ENCODE results near the gene BICD1. TPM values are rescaled to one million over a fixed set of nuclear protein-coding genes. Genes with fewer than 3 reads are reported as not detected.
"Not testable (repeated sequence)": the region's sequence is repeated elsewhere in the genome, so short reads cannot be mapped to it uniquely, and the experiment has no call there.

BICD1 gene
- total RNA-seq, 1 donor from 2014 or later = 7.7 TPM

DNA sequence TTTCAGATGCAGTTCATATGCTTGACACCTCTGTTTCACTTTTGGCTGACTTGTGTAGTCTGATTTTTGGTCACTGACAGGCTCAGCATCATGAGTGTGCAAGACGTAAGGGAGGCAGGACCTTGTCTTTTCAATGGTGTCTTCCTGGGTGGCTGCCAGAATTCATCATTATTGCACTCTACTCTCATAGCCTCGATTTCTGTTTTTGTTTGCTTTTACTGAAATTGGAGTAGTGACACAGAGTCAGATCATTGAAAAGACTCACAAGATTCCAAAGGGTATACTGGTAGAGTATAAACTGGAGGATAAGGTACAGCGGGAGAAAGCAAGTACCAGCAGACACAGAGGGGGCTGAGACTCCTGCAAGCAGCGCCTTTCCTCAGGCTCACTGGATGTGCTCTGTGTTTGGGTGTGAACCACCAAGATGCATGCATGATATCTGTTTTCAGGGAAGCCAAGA, 166.4 kb downstream of the BICD1 start:
- TF ChIP-seq, protein P1, sequence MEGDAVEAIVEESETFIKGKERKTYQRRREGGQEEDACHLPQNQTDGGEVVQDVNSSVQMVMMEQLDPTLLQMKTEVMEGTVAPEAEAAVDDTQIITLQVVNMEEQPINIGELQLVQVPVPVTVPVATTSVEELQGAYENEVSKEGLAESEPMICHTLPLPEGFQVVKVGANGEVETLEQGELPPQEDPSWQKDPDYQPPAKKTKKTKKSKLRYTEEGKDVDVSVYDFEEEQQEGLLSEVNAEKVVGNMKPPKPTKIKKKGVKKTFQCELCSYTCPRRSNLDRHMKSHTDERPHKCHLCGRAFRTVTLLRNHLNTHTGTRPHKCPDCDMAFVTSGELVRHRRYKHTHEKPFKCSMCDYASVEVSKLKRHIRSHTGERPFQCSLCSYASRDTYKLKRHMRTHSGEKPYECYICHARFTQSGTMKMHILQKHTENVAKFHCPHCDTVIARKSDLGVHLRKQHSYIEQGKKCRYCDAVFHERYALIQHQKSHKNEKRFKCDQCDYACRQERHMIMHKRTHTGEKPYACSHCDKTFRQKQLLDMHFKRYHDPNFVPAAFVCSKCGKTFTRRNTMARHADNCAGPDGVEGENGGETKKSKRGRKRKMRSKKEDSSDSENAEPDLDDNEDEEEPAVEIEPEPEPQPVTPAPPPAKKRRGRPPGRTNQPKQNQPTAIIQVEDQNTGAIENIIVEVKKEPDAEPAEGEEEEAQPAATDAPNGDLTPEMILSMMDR (conservative IDR thresholded peaks at IDR 0.05; ENCODE audit: low read depth, low read length) = no peak
- no peak overlapping the region for H3K4me3 ChIP-seq (ENCODE audit: low read depth, low read length)
- DNase-seq (ENCODE audit: low read depth) = no peak

GRCh38 chr12:32273712-32274111, 167.1 kb downstream of the BICD1 start:
- no peak for DNase-seq (ENCODE audit: low read depth)
- TF ChIP-seq, protein P1 (conservative IDR thresholded peaks at IDR 0.05; ENCODE audit: low read depth, low read length) = no peak

GRCh38 chr12:32274665-32275064, 168.0 kb downstream of the BICD1 start:
- TF ChIP-seq, protein P1 (conservative IDR thresholded peaks at IDR 0.05; ENCODE audit: low read depth, low read length) = no peak
- no peak for DNase-seq (ENCODE audit: low read depth)

More at GRCh38 chr12:32273712-32274111, 167.1 kb downstream of the BICD1 start:
- H3K4me3 ChIP-seq (ENCODE audit: low read depth, low read length) = no peak overlapping the region

DNA sequence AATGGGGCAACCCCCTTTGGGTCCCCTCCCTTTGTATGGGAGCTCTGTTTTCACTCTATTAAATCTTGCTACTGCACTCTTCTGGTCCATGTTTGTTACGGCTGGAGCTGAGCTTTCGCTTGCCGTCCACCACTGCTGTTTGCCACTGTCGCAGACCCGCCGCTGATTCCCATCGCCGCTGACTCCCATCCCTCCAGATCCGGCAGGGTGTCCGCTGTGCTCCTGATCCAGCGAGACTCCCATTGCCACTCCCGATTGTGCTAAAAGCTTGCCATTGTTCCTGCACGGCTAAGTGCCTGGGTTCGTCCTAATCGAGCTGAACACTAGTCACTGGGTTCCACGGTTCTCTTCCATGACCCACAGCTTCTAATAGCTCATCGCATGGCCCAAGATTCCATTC, 168.9 kb downstream of the BICD1 start:
- not testable (repeated sequence) for H3K4me3 ChIP-seq (ENCODE audit: low read depth, low read length); DNase-seq (ENCODE audit: low read depth)

More at GRCh38 chr12:32274665-32275064, 168.0 kb downstream of the BICD1 start:
- no peak overlapping the region for H3K4me3 ChIP-seq (ENCODE audit: low read depth, low read length)

DNA sequence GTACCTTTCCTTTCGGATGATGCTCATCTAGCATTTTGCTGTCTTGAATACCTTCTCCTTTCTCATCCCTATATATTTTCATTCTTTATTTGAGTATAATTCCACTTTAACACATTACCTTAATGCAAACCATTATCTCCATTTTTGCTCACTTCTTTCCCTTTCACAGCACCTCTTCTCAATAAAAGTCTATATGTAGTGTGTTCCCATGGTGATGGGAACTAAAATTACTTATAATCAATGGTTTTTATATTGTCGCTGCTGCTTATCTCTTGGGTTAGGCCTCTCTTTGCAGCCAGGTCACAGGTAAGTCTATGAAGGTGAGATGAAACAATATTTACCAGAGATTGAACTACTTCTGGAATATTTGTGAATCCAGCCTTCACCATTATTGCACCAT, 171.1 kb downstream of the BICD1 start:
- no peak for DNase-seq (ENCODE audit: low read depth)
- H3K4me3 ChIP-seq (ENCODE audit: low read depth, low read length) = no peak overlapping the region
- TF ChIP-seq, protein P1 (conservative IDR thresholded peaks at IDR 0.05; ENCODE audit: low read depth, low read length) = no peak

- no peak for DNase-seq (ENCODE audit: low read depth)
- TF ChIP-seq, protein P1 (conservative IDR thresholded peaks at IDR 0.05; ENCODE audit: low read depth, low read length) = no peak
- H3K4me3 ChIP-seq (ENCODE audit: low read depth, low read length) = no peak overlapping the region
Measured at GRCh38 chr12:32281098-32281497, 174.5 kb downstream of the BICD1 start.

- TF ChIP-seq, protein P1 (conservative IDR thresholded peaks at IDR 0.05; ENCODE audit: low read depth, low read length) = no peak
- H3K4me3 ChIP-seq (ENCODE audit: low read depth, low read length) = no peak overlapping the region
- no peak for DNase-seq (ENCODE audit: low read depth)
Measured at GRCh38 chr12:32284561-32284960, 177.9 kb downstream of the BICD1 start.

All from epithelial cell of proximal tubule (primary cell).